SK-N-SH treated with all-trans-retinoic acid at 6 μM for 48 hours (cell line): ENCODE measurements around the gene RAB11B.

Experiments
- GLIS3 ChIP-seq: fragments of 250-450 bp; sonication (Bioruptor Pico); IDR thresholded peaks from 2 replicates; pipeline ENCODE4 v1.5.0; 2020; ENCODE audit warnings: mild to moderate bottlenecking, moderate library complexity
- ISL1 ChIP-seq: fragments of 250-450 bp; sonication (Bioruptor Pico); IDR thresholded peaks from 2 replicates; pipeline ENCODE4 v2.1.2; 2022; ENCODE audit warnings: mild to moderate bottlenecking, moderate library complexity
- OSR1 ChIP-seq: fragments of 250-450 bp; sonication (Bioruptor Pico); IDR thresholded peaks from 2 replicates; pipeline ENCODE4 v1.8.0; 2022; ENCODE audit warnings: moderate library complexity, mild to moderate bottlenecking, inconsistent platforms
- PPARA ChIP-seq: fragments of 250-450 bp; sonication (Bioruptor Pico); IDR thresholded peaks from 2 replicates; pipeline ENCODE4 v1.5.0; 2020; ENCODE audit warnings: mild to moderate bottlenecking, borderline replicate concordance
- RARB ChIP-seq: fragments of 250-450 bp; sonication (Bioruptor Pico); IDR thresholded peaks from 2 replicates; pipeline ENCODE4 v1.8.0; 2021; ENCODE audit warnings: mild to moderate bottlenecking, moderate library complexity
- ZFP3 ChIP-seq: fragments of 250-450 bp; sonication (Bioruptor Pico); IDR thresholded peaks from 2 replicates; pipeline ENCODE4 v1.5.0; 2020; ENCODE audit warnings: mild to moderate bottlenecking, moderate library complexity
- ZFP30 ChIP-seq: fragments of 450-650 bp; formaldehyde crosslinking; IDR thresholded peaks from 2 replicates; pipeline ENCODE4 v1.5.0; 2022; ENCODE audit warnings: mild to moderate bottlenecking, moderate library complexity

DNA sequence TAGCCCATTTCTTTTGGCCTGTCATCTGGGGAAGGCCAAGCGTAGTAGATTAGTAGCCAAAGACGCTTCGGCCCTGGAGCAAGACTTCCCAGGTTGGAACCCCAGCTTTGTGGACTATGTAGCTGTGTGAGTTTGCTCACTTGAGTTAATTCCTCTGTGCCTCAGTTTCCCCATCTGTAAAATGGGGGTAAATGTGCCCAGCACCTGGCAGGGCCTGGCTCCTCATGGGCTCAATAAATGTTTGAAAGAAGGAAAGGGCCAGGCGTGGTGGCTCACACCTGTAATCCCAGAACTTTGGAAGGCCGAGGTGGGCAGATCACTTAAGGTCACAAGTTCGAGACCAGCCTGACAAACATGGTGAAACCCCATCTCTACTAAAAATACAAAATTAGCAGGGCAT lies 39.7 kb downstream of the RAB11B start:
- TF ChIP-seq ZFP30 (CRISPR knock-in tag) (no peak), ZFP3 (CRISPR knock-in tag) (no peak), PPARA (CRISPR knock-in tag) (no peak), RARB (CRISPR knock-in tag) (no peak), ISL1 (CRISPR knock-in tag) (no peak), GLIS3 (CRISPR knock-in tag) (no peak), OSR1 (CRISPR knock-in tag) (no peak)
